GM21723 (cell line): Measurements from ENCODE around the gene CNDP2.
A peak's percentile ranks its signal among the peaks of the same experiment; 100 is the strongest.

Source experiments
- ATAC-seq: cut with Tn5 transposase; IDR thresholded peaks from one replicate; pipeline ENCODE4 v1.9.1; 2021; ENCODE audit warnings: mild to moderate bottlenecking, moderate library complexity; ENCODE audit not compliant: unreplicated experiment

Gene CNDP2

DNA sequence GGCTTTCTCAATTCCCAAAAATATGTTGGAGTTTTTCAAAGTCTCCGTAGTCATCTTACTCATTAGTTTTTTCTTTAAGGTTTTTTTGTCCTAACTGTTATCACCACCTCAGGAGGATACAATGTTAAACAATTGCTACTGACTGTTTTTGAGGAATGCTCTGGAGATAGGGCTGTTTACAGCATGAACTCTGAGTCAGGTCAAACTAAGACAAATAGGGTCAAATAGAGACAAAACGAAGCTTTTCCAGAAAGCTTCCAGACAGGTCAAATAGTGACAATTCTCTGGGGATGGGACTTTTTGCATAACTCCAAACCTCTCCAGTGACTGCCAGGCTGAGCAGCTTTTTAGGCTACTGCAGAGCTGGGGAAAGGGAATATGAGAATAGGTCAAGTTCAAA is 23.9 kb upstream of the CNDP2 start:
- ATAC-seq: no peak

GRCh38 chr18:74473976-74474640 is 22.1 kb upstream of the CNDP2 start:
- ATAC-seq: no peak

DNA sequence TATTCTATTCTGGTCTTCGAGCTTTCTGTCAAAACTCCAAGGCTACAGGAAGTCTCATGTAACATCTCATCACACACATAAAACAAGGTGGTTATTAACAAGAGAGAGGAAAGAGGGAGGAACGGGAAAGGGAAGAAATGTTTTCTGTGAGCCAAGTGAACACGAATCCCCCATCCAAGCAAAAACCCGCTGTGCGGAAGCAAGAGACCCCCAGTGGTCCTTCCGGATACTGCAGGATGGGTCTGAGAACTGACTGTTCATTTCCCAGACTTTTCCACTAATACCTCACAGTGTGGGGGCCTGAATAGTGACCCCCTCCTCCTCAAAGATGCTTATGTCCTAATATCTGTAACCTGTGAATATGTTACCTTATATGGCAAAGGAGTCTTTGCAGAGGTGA is 20.0 kb upstream of the CNDP2 start:
- no peak for ATAC-seq

DNA sequence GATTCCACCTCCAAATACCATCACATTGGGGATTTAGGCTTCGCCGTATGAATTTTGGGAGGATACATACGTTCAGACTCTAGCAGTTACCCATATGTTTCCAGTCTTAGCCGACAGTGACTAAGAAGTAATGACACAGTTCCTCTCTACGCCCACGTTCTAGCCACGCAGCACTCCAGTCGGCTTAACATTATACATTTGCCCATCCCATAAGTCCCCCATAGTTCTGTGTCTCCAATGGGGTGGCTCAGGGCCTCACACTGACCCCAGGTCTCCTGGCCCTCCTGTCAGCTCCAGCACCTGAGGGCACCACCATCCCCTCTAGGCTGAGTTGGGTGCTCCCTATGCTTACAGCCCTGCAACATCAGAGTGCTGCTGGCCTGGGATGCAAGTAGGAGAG is 18.4 kb upstream of the CNDP2 start:
- no peak for ATAC-seq

- ATAC-seq: no peak
Observed at GRCh38 chr18:74478316-74478715, 17.8 kb upstream of the CNDP2 start.

DNA sequence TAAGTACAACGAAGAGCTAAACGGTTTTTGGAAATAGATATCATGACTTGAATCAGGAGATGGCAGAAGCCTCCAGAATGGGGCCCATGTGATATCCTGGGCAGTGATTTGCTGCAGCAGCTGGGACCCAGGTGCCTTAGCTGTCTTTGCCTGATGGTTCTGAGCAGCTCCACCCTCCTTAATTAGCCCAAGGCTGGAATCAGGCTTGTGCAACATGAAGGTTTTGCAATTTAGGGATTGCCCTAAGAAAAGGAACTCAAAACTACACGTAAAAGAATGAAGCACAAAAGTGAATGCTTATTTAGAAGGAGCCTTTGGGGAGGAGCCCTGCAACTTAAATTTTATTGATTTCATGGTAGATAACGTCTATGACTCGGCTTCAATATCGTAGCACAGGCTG is 17.3 kb upstream of the CNDP2 start:
- no peak for ATAC-seq

GRCh38 chr18:74479486-74480148 is 16.5 kb upstream of the CNDP2 start:
- ATAC-seq: no peak

- ATAC-seq: no peak
Observed at GRCh38 chr18:74480149-74480651, 16.0 kb upstream of the CNDP2 start.

- no peak for ATAC-seq
Observed at GRCh38 chr18:74482697-74483096, 13.5 kb upstream of the CNDP2 start.

GRCh38 chr18:74486119-74486849 is 9.9 kb upstream of the CNDP2 start:
- no peak for ATAC-seq

DNA sequence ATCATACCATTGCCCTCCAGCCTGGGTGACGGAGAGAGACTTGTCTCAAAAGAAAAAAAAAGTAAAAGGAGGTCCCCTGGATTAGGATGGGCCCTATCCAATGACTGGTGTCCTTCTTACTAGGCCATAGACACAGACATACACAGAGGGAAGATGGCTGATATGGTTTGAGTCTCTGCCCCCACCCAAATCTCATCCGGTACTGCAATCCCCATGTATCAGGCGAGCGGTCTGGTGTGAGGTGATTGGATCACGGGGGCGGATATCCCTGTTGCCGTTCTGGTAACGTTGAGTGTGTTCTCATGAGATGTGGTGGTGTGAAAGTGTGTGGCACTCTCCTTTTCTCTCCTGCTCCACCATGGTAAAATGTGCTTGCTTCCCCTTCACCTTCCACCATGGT is 7.8 kb upstream of the CNDP2 start:
- ATAC-seq: no peak

- no peak for ATAC-seq
Observed at GRCh38 chr18:74488864-74489263, 7.3 kb upstream of the CNDP2 start.

DNA sequence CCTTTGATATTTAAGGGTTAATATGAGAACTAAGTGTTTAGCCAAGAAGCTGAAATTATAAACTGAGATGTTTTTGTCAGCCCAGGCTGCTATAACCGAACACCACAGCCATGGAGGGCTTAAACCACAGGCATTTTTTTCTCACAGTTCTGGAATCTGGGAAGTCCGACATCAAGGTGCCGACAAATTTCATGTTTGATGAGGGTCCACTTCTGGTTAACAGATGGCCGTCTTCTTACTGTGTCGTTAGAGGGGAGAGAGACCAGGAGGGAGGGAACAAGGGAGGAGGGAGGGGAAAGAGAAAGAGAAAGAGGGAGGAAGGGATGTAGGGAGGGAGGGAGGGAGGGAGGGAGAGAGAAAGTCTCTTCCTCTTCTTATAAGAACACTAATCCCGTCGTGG is 6.5 kb upstream of the CNDP2 start:
- ATAC-seq: no peak

GRCh38 chr18:74492259-74492658 is 3.9 kb upstream of the CNDP2 start:
- no peak for ATAC-seq

DNA sequence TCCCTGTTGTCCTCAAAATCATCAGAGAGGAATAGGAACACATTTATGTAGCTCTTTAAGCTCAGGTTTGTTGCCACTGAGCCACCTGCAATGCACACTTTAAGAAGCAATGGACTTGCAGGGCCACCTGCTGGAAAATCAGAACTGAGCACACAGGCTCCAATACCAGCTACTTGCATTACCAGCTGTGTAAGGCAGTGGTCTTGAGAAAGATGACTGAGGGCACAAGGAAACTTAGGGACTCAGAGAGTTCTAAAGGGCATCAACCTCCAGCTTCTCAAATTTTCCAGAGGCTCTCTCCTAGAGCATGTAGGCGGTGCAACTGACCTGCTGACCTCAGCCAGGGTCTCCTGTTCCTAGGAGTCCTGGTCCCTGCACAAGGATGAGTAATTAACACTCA is 2.5 kb upstream of the CNDP2 start:
- no peak for ATAC-seq

DNA sequence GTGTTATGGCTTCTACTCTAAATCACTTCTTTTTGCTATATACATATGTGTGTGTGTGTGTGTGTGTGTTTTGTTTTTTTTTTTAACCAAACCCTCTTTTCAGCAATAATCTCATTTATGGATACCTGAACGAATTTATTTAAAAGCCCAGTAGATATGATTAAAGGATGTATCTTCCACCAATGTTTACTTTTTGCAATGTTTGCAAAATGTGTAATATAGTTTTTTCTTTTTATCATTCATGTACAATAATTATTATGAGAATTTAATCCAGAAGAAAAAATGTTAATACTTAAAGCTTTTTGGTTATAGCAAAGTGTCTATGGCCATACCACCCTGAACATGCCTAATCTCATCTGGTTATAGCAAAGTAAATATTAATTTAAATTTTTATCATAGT is 1.6 kb upstream of the CNDP2 start:
- ATAC-seq: no peak

DNA sequence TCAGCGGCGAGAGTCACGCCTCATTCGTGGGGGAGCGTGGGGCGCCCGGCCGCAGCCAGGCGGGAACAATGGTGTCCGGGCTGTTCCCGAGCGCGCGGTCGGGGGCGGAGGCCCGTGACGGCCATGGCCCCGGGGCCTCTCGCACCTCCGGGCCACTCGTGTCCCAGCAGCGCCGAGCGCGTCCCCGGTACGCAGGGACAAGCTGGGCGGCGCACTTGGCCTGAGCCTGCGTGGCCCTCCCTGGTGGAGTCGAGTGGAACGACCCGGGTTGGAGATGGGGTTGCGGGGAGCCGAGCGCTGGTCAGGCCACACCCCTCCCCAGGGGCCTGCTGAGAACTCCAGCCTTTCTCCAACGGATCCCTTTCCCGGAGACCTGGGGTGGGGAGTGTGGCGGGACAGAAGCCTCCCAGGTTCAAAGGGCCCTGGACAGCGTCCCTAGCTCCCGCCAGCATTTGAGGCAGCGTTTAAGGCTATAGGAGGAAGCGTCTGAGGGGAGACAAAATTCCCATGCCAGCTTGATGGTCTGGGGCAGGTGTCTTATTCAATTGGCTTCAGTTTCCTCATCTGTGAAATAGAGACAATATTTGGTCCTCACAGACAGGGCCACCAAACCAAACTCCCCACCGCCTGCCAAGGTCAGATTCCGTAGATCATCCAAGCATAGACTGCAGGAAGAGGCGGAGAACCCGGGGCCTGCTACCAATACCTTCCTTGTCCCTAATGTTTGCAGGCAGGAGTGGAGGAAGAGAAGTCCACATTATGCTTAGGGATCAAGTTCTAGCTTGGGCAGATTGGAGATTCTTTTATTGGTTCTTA is 553 bp downstream of the CNDP2 start:
- peak; percentile 31 for ATAC-seq

DNA sequence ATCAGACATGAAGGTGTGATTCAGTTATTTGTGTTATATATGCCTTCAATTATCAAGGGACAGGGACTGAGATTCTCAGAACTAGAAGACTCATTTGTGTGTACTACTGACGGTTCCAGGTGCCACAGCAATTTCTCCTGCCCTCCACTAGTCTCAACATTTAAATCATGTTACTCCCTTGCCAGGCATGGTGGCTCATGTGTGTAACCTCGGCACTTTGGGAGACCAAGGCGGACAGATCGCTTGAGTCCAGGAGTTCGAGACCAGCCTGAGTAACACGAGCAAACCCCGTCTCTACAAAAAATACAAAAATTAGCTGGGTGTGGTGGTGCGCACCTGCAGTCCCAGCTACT is 1.1 kb downstream of the CNDP2 start:
- ATAC-seq: no peak

GRCh38 chr18:74497778-74498177 is 1.6 kb downstream of the CNDP2 start:
- ATAC-seq: no peak

- peak; percentile 45 for ATAC-seq
Observed at GRCh38 chr18:74498712-74499627, 2.8 kb downstream of the CNDP2 start.
